WERI-Rb-1 (cell line): ENCODE results near the gene KCTD21.
A peak's percentile ranks its signal among the peaks of the same experiment; 100 is the strongest.

ENCODE experiments used
- DNase-seq: peaks from one replicate; pipeline ENCODE4 v3.0.0-alpha.2; 2020
- H3K27ac ChIP-seq: fragments of 250-450 bp; sonication (Bioruptor Pico); 2 replicates; pipeline ENCODE4 v1.5.1; 2020; ENCODE audit warnings: mild to moderate bottlenecking, moderate library complexity
- H3K27me3 ChIP-seq: fragments of 250-450 bp; sonication (Bioruptor Pico); 2 replicates; pipeline ENCODE4 v1.5.1; 2021; ENCODE audit warnings: mild to moderate bottlenecking, low read depth, moderate library complexity; ENCODE audit not compliant: insufficient read depth, severe bottlenecking
- H3K36me3 ChIP-seq: fragments of 250-450 bp; sonication (Bioruptor Pico); 2 replicates; pipeline ENCODE4 v1.5.1; 2020; ENCODE audit warnings: mild to moderate bottlenecking, moderate library complexity
- H3K4me3 ChIP-seq: 2 replicates; pipeline ENCODE4 v1.5.1; 2011; ENCODE audit warnings: low read depth, mild to moderate bottlenecking, control low read depth, low read length
- H3K9me3 ChIP-seq: fragments of 250-450 bp; sonication (Bioruptor Pico); 2 replicates; pipeline ENCODE4 v1.5.1; 2021; ENCODE audit warnings: mild to moderate bottlenecking, moderate library complexity; ENCODE audit not compliant: severe bottlenecking
- TF ChIP-seq, protein P1 (sequence below): IDR thresholded peaks from 2 replicates; pipeline ENCODE4 v1.5.1; 2011; ENCODE audit warnings: low read depth, mild to moderate bottlenecking, control low read depth, inconsistent platforms, low read length

The KCTD21 gene

DNA sequence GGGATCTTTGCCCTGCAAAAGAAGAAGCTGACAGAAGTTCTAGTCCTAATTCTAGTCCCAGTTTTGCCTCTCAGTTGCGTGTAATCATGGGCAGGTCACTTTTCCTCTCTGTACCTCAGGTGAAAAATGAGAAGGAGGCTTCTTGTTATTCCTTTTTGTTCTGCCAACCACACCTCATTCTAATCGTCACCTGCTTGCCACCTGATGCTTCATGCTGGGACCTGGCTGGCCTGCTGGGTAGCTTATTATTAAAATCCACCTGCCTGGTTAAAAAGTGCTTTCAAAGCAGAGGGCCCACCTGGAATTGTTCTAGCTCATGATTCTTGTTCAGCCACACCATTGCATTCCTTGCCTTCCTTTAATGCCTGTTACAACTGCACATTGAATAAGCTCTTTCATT, 40.6 kb downstream of the KCTD21 start:
- no peak overlapping the region for H3K4me3 ChIP-seq
- no peaks in the 10 kb centered on the region; the same call in none of the 2 replicates for H3K36me3 ChIP-seq
- no peaks in the 10 kb centered on the region for H3K9me3 ChIP-seq
- no peaks in the 10 kb centered on the region for H3K27me3 ChIP-seq
- TF ChIP-seq, protein P1, sequence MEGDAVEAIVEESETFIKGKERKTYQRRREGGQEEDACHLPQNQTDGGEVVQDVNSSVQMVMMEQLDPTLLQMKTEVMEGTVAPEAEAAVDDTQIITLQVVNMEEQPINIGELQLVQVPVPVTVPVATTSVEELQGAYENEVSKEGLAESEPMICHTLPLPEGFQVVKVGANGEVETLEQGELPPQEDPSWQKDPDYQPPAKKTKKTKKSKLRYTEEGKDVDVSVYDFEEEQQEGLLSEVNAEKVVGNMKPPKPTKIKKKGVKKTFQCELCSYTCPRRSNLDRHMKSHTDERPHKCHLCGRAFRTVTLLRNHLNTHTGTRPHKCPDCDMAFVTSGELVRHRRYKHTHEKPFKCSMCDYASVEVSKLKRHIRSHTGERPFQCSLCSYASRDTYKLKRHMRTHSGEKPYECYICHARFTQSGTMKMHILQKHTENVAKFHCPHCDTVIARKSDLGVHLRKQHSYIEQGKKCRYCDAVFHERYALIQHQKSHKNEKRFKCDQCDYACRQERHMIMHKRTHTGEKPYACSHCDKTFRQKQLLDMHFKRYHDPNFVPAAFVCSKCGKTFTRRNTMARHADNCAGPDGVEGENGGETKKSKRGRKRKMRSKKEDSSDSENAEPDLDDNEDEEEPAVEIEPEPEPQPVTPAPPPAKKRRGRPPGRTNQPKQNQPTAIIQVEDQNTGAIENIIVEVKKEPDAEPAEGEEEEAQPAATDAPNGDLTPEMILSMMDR: no peak
- H3K27ac ChIP-seq: no peak overlapping the region
- no peak for DNase-seq

DNA sequence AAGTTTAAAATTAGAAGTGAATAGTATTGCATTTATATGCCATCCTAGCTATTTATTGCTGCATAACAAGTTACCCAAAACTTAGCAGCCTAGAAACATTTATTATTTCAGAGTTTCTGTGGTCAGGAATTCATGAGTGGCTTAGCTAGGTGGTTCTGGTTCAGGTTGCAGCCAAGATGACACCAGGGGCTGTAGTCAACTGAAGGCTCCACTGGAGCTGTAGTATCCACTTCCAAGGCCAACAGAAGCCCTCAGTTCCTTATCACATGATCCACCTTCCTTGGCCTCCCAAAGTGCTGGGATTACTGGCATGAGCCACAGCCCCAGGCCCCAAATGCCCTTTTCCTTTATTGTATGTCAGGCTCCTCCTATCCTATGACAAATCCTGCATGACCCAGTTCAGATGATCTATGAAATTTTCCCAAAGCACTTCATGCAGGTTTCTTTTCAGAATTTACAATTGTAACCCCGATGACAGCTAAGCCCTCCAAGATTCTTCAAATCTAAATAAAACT, 42.9 kb downstream of the KCTD21 start:
- Histone ChIP-seq H3K36me3 (peaks cover 4% of the 10 kb centered on the region), H3K27me3 (no peaks in the 10 kb centered on the region), H3K9me3 (no peaks in the 10 kb centered on the region), H3K4me3 (no peak overlapping the region), H3K27ac (no peak overlapping the region)
- TF ChIP-seq, protein P1: no peak
- DNase-seq: no peak

DNA sequence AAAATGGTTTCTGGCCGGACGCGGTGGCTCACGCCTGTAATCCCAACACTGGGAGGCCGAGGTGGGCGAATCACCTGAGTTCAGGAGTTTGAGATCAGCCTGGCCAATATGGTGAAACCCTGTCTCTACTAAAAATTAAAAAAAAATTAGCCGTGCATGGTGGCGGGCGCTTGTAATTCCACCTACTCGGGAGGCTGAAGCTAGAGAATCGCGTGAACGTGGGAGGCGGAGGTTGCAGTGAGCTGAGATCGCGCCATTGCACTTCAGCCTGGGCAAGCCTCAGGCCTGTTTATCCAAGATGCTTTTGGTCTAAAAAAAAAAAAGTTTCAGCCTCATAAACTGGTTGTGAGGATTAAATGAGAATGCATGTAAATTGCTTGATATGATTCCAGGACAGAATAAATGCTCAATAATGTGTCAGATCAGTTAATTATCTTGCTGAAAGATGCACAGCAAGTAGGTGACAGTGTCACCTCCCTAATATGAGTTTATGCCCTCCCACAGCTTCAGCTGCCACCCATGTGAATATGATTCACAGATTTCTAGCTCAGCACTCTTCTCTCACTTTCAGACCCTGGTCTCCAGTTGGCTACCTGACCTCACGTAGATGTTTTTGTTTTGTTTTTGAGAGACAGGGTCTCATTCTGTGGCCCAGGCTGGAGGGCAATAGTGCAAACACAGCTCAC, 47.9 kb downstream of the KCTD21 start:
- TF ChIP-seq, protein P1: no peak
- Histone ChIP-seq H3K36me3 (peaks cover 18% of the 10 kb centered on the region), H3K9me3 (no peaks in the 10 kb centered on the region), H3K4me3 (peak overlapping the region; percentile 71), H3K27me3 (no peaks in the 10 kb centered on the region), H3K27ac (no peak overlapping the region; the same call in 1 of the 2 replicates)
- no peak for DNase-seq

DNA sequence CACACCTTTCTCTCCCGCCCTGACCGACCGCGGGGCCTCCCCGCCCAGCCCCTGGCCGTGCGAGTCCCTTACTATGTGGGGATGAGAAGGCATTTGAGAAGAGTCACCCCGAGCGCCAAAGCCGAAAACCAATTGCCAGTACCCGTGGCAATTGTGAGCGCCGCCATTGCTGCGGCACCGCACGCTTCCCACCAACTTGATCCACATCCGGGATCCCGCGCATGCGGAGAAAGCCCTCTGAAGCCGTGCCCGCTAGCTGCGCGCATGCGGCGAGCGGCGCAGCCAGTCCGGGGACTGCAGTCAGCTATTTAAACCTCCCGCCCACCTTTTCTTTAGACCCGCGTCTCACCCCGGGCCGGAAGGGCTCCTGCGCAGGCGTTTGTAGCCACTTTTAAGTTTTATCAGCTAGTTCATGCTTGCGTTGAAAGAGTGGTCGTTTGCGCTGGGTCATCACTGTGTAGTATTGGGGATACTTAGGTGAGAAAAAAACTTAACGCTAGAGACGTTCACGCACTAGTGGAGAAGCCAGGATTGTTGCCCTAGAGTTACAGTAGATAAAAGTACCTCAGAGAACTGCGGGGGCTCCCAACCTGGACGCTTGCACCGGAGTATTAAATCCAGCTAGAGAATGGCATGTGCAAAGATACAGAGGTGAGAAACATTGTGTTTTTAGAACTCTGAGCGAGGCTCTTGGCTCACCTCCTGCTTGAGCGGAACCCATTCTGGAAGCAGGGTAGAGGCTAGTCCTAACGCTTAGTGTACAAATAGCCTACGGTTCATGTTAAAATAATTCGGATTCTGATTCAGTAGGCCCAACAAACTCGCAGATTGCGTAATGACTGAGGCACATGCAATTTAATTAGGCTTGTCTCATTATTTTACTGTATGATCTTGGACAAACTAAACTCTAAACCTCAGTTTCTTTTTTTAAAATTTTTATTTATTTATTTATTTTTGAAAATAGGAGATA, 48.7 kb downstream of the KCTD21 start, which contains the start of gene ALG8:
ALG8 (minus strand) TSS at position 205 of the 970 bp plus-strand sequence; CDS start at position 167, 38 bp downstream.
- no peaks in the 10 kb centered on the region for H3K27me3 ChIP-seq
- peak within 1 kb of the TSS; percentile 71 for H3K4me3 ChIP-seq
- H3K36me3 ChIP-seq: peaks cover 20% of the 10 kb centered on the region
- peak within 1 kb of the TSS; percentile 84 for H3K27ac ChIP-seq
- TF ChIP-seq, protein P1: no peak
- no peaks in the 10 kb centered on the region for H3K9me3 ChIP-seq
- DNase-seq: peak; percentile 96

DNA sequence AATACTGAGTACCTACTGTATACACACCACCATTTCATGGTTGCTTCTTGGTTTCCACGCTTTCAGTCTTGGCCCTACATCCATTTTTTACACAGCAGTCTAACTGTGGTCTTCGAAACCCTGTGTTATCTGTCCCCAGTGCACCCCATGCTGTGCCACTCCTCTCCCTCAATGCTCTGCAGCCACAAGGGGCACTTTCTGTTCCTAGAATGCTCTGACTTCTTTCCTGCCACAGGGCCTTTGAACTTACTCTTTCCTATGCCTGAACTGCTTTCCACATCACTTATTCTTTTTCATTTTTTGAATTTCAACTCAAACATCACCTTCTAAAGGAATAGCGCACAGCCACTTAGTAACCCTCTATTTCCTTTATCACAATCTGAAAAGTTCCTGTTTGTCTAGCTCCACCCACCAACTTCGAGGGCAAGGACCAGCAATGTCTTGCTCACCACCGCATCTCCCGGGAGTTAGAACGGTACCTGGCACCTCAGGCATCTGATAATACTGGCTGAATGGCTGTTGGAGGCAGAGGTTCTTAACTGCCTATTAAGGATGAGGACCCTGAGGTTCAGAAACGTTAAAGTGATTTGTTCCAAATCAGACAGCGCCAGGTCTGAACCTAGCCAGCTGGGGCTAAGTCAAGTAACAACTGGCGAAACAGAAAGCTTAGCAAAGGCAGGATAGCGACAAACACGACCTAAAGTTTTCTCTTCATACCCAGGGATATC, 49.6 kb downstream of the KCTD21 start:
- peak overlapping the region; percentile 84 for H3K27ac ChIP-seq
- H3K36me3 ChIP-seq: peaks cover 22% of the 10 kb centered on the region
- H3K4me3 ChIP-seq: peak overlapping the region; percentile 71
- DNase-seq: no peak
- no peaks in the 10 kb centered on the region for H3K27me3 ChIP-seq
- no peaks in the 10 kb centered on the region for H3K9me3 ChIP-seq
- TF ChIP-seq, protein P1: no peak
